Activated naive CD4-positive, alpha-beta T cell treated with anti-CD3 and anti-CD28 coated beads for 36 hours (primary cell): ENCODE data around the gene SV2B. TPM values are rescaled to one million over a fixed set of nuclear protein-coding genes. Genes with fewer than 3 reads are reported as not detected.
"Not testable (repeated sequence)": the region's sequence is repeated elsewhere in the genome, so short reads cannot be mapped to it uniquely, and the experiment has no call there.

Experiments used
- CTCF ChIA-PET: fragments of 350-600 bp; sonication (Branson Sonifier 250); formaldehyde crosslinking; loops from one replicate; lab custom pipeline; 2021; ENCODE audit warnings: antibody characterized with exemption; lab: Charles Lee
- DNase-seq: peaks from one replicate; pipeline ENCODE4 v3.0.0-alpha.2; 2020
- H3K27ac Mint-ChIP-seq: one replicate; pipeline ENCODE4 v1.8.0; 2021; ENCODE audit warnings: mild to moderate bottlenecking, mixed read lengths
- H3K27me3 Mint-ChIP-seq: one replicate; pipeline ENCODE4 v1.8.0; 2021; ENCODE audit warnings: low read depth, mixed read lengths
- H3K36me3 Mint-ChIP-seq: one replicate; pipeline ENCODE4 v1.8.0; 2021; ENCODE audit warnings: low read depth, mixed read lengths
- H3K4me1 Mint-ChIP-seq: one replicate; pipeline ENCODE4 v1.8.0; 2021; ENCODE audit warnings: low read depth, mixed read lengths
- H3K4me3 Mint-ChIP-seq: one replicate; pipeline ENCODE4 v1.8.0; 2021; ENCODE audit warnings: mild to moderate bottlenecking, moderate library complexity, mixed read lengths
- H3K9me3 Mint-ChIP-seq: one replicate; pipeline ENCODE4 v1.8.0; 2021; ENCODE audit warnings: mixed read lengths
- intact Hi-C: fragments of 100-400 bp; cut with micrococcal nuclease; formaldehyde crosslinking; loops from one replicate; pipeline ENCODE4 v1.15.1; 2023
- total RNA-seq, 2 experiments: library from RNA; stranded (reverse); gene quantifications; one replicate each; pipeline ENCODE4 v1.2.3, GENCODE V29; 2021

SV2B gene
- total RNA-seq, 2 experiments from 2014 or later: 0.07 TPM

DNA sequence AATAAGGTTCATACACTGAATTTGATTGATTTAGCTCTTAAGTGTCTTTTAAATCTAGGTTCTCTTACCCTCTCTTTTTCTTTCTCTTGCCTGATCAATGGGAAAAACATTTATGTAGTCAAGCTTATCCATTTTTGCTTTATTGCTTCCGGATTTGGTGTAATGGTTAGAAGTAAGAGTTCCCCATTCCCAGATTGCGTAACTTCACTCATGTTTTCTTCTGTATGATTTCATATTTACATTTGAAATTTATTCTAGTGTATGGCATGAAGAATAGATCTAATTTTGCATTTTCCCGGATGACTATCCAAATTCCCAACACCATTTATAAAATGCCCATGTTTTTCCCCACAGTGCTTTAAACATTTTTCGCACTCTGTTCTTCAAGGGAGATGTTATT lies 27.9 kb upstream of the SV2B start:
- Mint-ChIP-seq H3K9me3 (no peaks in the 10 kb centered on the region), H3K27me3 (peaks cover 6% of the 10 kb centered on the region), H3K27ac (no peak overlapping the region), H3K4me3 (no peak overlapping the region), H3K4me1 (no peaks in the 10 kb centered on the region), H3K36me3 (no peaks in the 10 kb centered on the region)
- no peak for DNase-seq
- intact Hi-C loops: loop anchor here (5.0 kb wide), 1 partner anchor 70 kb away; no protein-coding TSS in a partner anchor
- CTCF ChIA-PET: no interaction called here

DNA sequence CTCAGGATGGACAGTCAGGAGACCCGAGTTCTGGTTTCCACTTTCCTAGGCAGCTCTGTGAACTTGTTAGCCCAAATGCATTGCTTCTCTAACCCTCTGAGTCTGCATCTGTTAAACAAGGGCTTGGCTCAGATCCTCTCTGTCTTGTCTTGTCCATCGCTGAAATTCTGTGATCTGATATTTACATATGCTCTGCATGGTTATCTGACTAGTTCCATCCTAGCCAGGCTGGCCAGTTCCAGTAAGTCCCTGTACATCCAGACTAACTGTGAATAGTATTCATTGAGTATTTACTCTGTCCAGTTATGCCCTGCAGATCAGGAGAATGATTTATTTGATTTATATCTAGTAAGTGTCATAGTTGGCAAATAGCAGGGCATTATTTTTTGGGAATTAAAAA lies 27.0 kb upstream of the SV2B start:
- intact Hi-C loops: loop anchor here (5.0 kb wide), 1 partner anchor 69 kb away; no protein-coding TSS in a partner anchor
- no peaks in the 10 kb centered on the region for H3K4me1 Mint-ChIP-seq
- H3K27ac Mint-ChIP-seq: no peak overlapping the region
- peaks cover 6% of the 10 kb centered on the region for H3K27me3 Mint-ChIP-seq
- no peak for DNase-seq
- no peak overlapping the region for H3K4me3 Mint-ChIP-seq
- CTCF ChIA-PET: interaction anchor here (0.6 to 1.2 kb wide), 3 partner anchors 10 to 67 kb away, joined by 3 to 4 read pairs (median 3); no protein-coding TSS in a partner anchor
- no peaks in the 10 kb centered on the region for H3K9me3 Mint-ChIP-seq
- H3K36me3 Mint-ChIP-seq: no peaks in the 10 kb centered on the region

DNA sequence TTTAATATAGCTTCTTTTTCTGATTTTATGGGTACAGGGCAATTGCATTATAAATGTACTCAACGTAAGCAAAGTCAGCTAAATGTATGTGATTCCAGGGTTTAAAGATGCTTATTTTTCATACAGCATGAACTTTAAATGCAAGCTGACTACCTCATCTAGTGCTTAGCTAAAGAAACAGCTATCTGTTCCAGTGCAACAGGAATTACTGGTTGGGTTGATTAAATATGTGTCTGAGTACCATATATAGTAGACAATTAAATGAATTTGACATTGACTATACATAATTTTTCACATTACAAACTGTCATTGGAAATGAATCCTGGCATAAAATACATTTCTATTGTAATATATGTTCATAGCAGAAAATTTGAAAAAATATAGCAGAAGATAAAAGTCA lies 26.3 kb upstream of the SV2B start:
- no peak for DNase-seq
- H3K4me1 Mint-ChIP-seq: no peaks in the 10 kb centered on the region

DNA sequence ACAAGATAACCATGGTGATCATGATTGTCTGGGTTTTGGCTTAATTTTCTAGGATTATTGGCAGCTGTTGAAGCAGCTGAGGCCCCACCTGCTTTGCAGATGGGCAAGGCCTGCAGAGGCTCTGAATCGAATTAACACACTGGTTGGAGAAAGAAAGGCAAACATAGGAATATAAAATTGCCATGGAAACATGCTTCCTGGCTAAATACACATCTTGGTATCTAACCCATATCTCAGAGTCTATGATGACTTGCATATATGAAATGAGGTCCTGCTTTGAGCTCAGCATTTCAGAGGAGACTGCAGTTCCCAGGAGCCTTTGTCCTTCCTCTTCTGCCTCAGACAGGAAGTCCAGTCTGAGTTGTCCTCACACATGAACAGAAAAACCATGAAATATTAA lies 24.3 kb upstream of the SV2B start:
- no peak overlapping the region for H3K27ac Mint-ChIP-seq
- intact Hi-C loops: no loop called here
- DNase-seq: no peak
- H3K4me1 Mint-ChIP-seq: no peaks in the 10 kb centered on the region
- CTCF ChIA-PET: interaction anchor here (0.6 kb wide), 1 partner anchor 147 kb away, joined by 4 read pairs; no protein-coding TSS in a partner anchor
- H3K9me3 Mint-ChIP-seq: peaks cover 11% of the 10 kb centered on the region
- peaks cover 6% of the 10 kb centered on the region for H3K27me3 Mint-ChIP-seq
- H3K36me3 Mint-ChIP-seq: no peaks in the 10 kb centered on the region
- no peak overlapping the region for H3K4me3 Mint-ChIP-seq

More for the DNA sequence above, 26.3 kb upstream of the SV2B start:
- no peak overlapping the region for H3K4me3 Mint-ChIP-seq
- H3K27ac Mint-ChIP-seq: no peak overlapping the region
- CTCF ChIA-PET: interaction anchor here (1.0 to 1.4 kb wide), 3 partner anchors 9 to 18 kb away, joined by 3 to 4 read pairs (median 3); no protein-coding TSS in a partner anchor
- H3K27me3 Mint-ChIP-seq: peaks cover 6% of the 10 kb centered on the region
- H3K9me3 Mint-ChIP-seq: peaks cover 4% of the 10 kb centered on the region
- intact Hi-C loops: loop anchor here (5.0 kb wide), 1 partner anchor 69 kb away; no protein-coding TSS in a partner anchor
- no peaks in the 10 kb centered on the region for H3K36me3 Mint-ChIP-seq

DNA sequence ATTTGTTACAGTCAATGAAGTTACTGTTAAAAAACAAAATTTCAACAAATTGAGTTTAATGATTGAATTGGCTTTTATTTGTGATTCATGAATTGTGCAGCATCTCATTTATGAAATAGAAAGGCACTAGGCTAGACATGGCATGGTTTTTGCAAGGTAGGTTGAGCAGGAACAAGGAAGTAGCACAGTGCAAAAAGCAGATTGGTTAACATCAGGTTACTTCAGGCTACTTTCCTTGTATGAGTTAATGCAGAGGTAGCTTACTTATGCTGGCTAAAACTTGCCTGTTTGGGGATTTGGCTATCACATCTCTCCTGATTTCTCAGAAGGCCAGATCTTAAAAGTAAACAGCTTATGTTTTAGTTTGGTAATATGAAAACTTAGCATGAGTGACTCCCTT lies 23.0 kb upstream of the SV2B start:
- CTCF ChIA-PET: no interaction called here
- no peak overlapping the region for H3K4me3 Mint-ChIP-seq
- no peaks in the 10 kb centered on the region for H3K36me3 Mint-ChIP-seq
- DNase-seq: no peak
- intact Hi-C loops: no loop called here
- no peak overlapping the region for H3K27ac Mint-ChIP-seq
- peaks cover 3% of the 10 kb centered on the region for H3K27me3 Mint-ChIP-seq
- H3K9me3 Mint-ChIP-seq: peaks cover 13% of the 10 kb centered on the region
- no peaks in the 10 kb centered on the region for H3K4me1 Mint-ChIP-seq

DNA sequence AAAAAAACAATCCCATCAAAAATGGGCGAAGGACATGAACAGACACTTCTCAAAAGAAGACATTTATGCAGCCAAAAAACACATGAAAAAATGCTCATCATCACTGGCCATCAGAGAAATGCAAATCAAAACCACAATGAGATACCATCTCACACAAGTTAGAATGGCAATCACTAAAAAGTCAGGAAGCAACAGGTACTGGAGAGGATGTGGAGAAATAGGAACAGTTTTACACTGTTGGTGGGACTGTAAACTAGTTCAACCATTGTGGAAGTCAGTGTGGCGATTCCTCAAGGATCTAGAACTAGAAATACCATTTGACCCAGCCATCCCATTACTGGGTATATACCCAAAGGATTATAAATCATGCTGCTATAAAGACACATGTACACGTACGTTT lies 6.2 kb upstream of the SV2B start:
- H3K36me3 Mint-ChIP-seq, DNase-seq, intact Hi-C loops, H3K4me3 Mint-ChIP-seq, H3K4me1 Mint-ChIP-seq, CTCF ChIA-PET, H3K9me3 Mint-ChIP-seq, H3K27ac Mint-ChIP-seq: not testable (repeated sequence)
- H3K27me3 Mint-ChIP-seq: peaks cover 37% of the 10 kb centered on the region

DNA sequence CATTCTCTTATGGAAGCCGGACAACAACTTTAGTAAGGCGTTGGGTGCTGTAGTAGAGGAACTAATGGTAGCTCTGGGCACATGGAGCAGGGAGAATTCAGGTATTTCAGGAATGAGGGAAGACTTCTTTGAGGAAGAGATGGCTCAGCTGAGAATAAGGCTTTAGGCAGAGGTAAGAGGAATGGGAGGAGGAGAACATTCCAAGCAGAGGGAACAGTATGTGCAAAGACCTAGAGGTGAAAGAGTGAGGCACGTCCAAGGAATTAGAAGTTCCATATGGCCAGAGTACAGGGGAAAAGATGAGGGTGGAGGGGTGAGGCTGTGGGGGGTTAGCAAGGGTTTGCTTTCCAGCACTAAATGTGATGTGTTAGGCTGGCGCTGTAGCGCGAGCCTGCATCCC lies 1.6 kb upstream of the SV2B start:
- CTCF ChIA-PET: no interaction called here
- peaks cover 3% of the 10 kb centered on the region for H3K9me3 Mint-ChIP-seq
- no peak overlapping the region for H3K4me3 Mint-ChIP-seq
- H3K4me1 Mint-ChIP-seq: peaks cover 14% of the 10 kb centered on the region
- DNase-seq: no peak
- no peak overlapping the region for H3K27ac Mint-ChIP-seq
- H3K36me3 Mint-ChIP-seq: peaks cover 2% of the 10 kb centered on the region
- peaks cover 58% of the 10 kb centered on the region for H3K27me3 Mint-ChIP-seq
- intact Hi-C loops: no loop called here

DNA sequence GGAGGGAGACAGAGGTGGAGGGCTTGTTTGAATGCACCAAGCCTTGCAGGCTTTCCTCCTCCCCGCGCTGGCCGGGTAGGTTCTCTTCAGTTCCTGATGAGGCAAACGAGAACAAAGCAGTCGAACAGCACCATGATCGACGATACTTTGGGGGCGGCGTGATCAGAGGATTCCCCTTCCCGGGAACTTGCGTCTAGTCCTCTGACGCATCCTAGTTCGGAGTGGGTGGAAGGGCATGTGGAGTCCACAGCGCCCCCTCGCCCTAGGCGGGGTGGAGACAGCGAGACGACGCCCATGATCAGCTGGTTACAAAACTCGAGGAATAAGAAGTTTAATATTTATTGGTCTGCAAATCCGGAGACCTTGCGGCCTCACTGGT lies 452 bp upstream of the SV2B start:
- Mint-ChIP-seq H3K27ac (no peak overlapping the region), H3K4me1 (peaks cover 14% of the 10 kb centered on the region), H3K4me3 (peak overlapping the region; percentile 66), H3K36me3 (no peaks in the 10 kb centered on the region), H3K27me3 (peaks cover 60% of the 10 kb centered on the region), H3K9me3 (no peaks in the 10 kb centered on the region)
- CTCF ChIA-PET: interaction anchor here (1.3 to 1.9 kb wide), 4 partner anchors 9 to 168 kb away, joined by 4 to 7 read pairs (median 6); no protein-coding TSS in a partner anchor
- DNase-seq: peak; percentile 65
- intact Hi-C loops: no loop called here

DNA sequence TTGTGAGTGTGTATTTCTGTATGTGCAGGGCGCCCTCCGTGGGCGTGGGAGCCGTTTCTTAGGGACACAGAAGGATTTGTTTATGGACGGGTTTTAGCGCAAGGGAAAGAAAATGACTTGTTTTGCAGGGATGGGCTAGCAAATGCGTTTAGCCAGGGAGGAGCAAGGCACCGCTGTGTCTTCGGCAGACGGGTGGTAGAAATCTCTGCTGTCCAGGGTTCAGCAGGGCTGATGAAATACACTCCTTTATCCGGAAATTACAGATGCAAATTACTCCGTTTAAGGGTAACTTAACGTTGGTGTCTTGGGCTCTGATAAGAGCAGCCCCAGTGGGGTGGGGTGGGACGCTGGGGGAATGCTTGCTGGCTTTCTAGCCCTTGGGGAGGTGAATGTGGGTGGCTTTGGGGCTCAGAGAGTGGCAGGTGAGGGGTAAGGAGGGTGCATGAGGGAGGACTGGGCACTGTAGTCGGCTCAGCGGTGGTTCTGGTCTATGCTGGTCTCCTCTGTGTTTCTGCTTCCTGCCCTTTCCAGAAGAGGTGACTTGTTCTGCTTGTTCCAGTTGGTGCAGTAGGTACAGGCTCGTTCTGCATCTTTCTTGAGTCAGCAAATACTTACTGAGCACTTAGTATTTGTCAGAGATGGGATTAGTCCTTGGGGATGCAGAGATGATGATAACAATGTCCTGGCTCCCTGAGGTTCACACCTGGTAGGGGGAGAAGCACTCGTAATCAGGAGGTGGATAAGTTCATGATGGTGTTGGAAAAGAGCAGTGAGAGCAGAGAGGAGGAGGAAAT lies 954 bp downstream of the SV2B start:
- peak overlapping the region; percentile 73 for H3K4me3 Mint-ChIP-seq
- H3K27ac Mint-ChIP-seq: no peak overlapping the region
- no peak for DNase-seq

DNA sequence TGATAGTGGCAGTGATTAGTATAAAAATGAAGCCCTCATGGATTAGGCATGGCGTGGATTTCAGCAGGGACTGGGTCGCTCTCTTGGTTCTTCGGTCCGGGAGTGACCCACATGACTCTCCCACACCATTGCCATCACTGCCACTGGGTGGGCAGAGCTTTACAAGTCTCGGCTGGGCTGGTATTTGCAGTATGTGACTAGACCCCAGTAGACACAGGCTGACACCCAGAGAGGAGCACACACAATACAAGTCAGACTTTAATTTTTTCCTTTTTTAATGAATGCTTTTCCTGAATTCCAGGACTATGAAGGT lies 1.5 kb downstream of the SV2B start:
- Mint-ChIP-seq H3K27ac (no peak overlapping the region), H3K36me3 (no peaks in the 10 kb centered on the region), H3K4me1 (peaks cover 14% of the 10 kb centered on the region), H3K27me3 (peaks cover 65% of the 10 kb centered on the region), H3K4me3 (no peak overlapping the region), H3K9me3 (no peaks in the 10 kb centered on the region)
- CTCF ChIA-PET: interaction anchor here (1.0 kb wide), 1 partner anchor 45 kb away, joined by 3 read pairs; no protein-coding TSS in a partner anchor
- DNase-seq: no peak
- intact Hi-C loops: no loop called here

More for the DNA sequence above, 954 bp downstream of the SV2B start:
- intact Hi-C loops: loop anchor here (1.0 kb wide), 1 partner anchor 28 kb away; no protein-coding TSS in a partner anchor
- H3K9me3 Mint-ChIP-seq: no peaks in the 10 kb centered on the region
- peaks cover 14% of the 10 kb centered on the region for H3K4me1 Mint-ChIP-seq
- CTCF ChIA-PET: interaction anchor here (1.0 to 1.9 kb wide), 5 partner anchors 8 to 171 kb away, joined by 3 to 7 read pairs (median 6); no protein-coding TSS in a partner anchor
- H3K27me3 Mint-ChIP-seq: peaks cover 67% of the 10 kb centered on the region
- no peaks in the 10 kb centered on the region for H3K36me3 Mint-ChIP-seq

DNA sequence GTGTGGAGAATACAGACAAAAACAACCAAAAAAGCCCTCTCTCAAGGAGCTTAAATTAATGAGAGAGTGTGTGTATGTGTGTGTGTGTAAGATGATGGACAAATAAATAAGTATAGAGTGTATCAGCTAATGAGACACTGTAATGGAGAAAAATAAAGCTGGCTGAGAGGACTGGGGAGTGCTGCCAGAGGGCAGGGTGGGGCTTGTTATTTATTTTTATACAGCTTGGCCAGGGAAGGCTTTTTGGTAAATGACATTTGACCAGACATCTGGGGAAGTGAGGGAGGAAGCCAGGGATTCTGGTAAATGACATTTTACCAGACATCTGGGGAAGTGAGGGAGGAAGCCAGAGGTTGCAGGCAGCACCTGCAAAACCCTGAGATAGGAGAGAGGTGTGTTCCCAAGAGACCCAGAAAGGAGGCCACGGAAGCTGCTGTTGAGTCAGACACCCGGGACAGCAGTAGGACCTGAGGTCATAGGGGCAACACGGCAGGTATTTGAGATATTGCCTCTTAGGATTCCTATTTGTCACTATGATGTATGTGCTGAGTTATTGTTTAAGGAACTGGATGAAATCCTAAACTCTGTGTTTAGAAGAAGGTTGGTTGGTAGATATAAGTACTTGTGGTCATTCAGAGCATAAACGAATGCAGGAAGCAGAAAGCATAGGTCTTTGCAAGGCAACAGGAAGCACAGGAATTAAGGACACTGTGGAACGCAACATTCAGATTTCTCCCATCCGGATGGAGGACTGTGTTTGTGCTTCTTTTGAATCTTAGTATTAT lies 2.7 kb downstream of the SV2B start:
- Mint-ChIP-seq H3K4me1 (peaks cover 14% of the 10 kb centered on the region), H3K27me3 (peaks cover 63% of the 10 kb centered on the region), H3K9me3 (no peaks in the 10 kb centered on the region), H3K36me3 (no peaks in the 10 kb centered on the region), H3K4me3 (no peak overlapping the region), H3K27ac (no peak overlapping the region)
- no peak for DNase-seq
- intact Hi-C loops: no loop called here
- CTCF ChIA-PET: interaction anchor here (1.0 kb wide), 1 partner anchor 47 kb away, joined by 3 read pairs; no protein-coding TSS in a partner anchor

DNA sequence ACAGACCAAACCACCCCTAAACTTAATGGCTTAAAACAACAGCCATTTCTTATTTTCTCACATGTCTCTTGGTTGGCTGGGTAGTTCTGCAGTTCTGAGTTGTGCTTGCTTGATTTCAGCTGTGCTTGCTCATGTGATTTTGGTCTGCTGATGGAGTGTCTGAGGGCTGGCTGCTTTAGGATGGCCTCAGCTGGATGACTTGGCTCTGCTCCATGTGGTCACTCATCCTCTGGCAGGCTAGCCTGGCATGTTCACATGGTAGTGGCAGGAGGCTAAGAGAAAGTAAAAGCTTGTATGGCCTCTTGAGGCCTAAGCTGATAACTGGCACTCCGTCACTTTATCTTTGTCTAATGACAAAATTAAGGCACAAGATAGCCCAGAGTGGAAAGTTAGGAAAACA lies 4.1 kb downstream of the SV2B start:
- peaks cover 14% of the 10 kb centered on the region for H3K4me1 Mint-ChIP-seq
- intact Hi-C loops: no loop called here
- no peaks in the 10 kb centered on the region for H3K9me3 Mint-ChIP-seq
- H3K4me3 Mint-ChIP-seq: no peak overlapping the region
- peaks cover 57% of the 10 kb centered on the region for H3K27me3 Mint-ChIP-seq
- no peaks in the 10 kb centered on the region for H3K36me3 Mint-ChIP-seq
- CTCF ChIA-PET: no interaction called here
- H3K27ac Mint-ChIP-seq: no peak overlapping the region
- no peak for DNase-seq
